ENCODE data around the gene THUMPD1. TPM values are rescaled to one million over a fixed set of nuclear protein-coding genes. Genes with fewer than 3 reads are reported as not detected.
"Not testable (repeated sequence)": the region's sequence is repeated elsewhere in the genome, so short reads cannot be mapped to it uniquely, and the experiment has no call there.

Gene THUMPD1
- total RNA-seq, 4 donors from 2014 or later = 23.1 to 64.8 (median 43.4) TPM

DNA sequence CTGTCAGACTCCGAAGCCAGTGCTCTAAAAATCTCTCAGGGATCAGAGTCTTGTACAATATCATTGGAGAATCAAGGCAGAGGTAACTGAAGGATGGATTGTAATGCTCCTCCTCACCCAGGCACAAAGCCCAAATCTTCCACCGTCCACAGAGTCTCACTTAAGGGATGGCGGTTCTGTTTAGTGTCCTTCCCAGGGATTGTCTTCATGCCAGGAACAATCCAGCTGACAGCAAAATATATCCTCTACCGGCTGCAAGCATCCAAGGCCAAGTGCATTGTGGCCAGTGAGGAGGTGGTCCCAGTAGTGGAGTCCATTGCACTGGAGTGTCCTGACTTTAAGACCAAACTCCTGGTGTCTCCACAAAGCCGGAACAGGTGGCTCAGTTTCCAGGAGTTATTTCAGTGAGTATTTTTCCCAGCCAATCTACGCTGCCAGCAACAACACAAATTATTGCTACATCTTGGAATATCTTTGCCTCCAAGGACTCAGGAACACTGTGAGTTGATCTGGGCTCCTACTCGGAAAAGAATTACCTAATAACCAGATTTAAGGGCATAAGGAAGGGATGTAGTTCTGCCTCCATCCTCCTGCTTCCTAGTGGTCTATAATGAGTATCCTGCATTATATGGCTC lies 30.2 kb downstream of the THUMPD1 start:
- no peaks in the 10 kb centered on the region for H3K36me3 ChIP-seq
- in situ Hi-C loops (cut with MboI; ENCODE audit: low pct_ligation_motif_present in 1 of 4, low pct_unique_long_range_greater_than_20kb in 1 of 4, low sequenced_read_pairs in 3 of 4) (loop anchor here in 1 of 4 donors (25.0 kb wide), 1 partner anchor 99 kb away; no protein-coding TSS in a partner anchor), intact Hi-C loops (cut with DNase I; ENCODE audit: low total_unique reads) (no loop called here)
- 69 to 88% methylated on average over 2 to 7 of the region's 7 CpGs for WGBS, 2 donors (ENCODE audit: low coverage in 1 of 2)
- H3K4me3 ChIP-seq = no peak overlapping the region
- no peaks in the 10 kb centered on the region for H3K4me1 ChIP-seq
- peak overlapping the region in 2 of 4 donors; percentile 59 to 64 for H3K27ac ChIP-seq
- no peak for DNase-seq
- TF ChIP-seq POLR2AphosphoS5 (IDR thresholded peaks at IDR 0.05) (peak in 2 of 3 donors; percentile 34 to 40), POLR2A (IDR thresholded peaks at IDR 0.05) (no peak)
- H3K9me3 ChIP-seq = no peaks in the 10 kb centered on the region
- H3K27me3 ChIP-seq = no peaks in the 10 kb centered on the region

GRCh38 chr16:20708129-20708528 lies 33.5 kb downstream of the THUMPD1 start:
- H3K9me3 ChIP-seq; DNase-seq; H3K27me3 ChIP-seq; intact Hi-C loops (cut with DNase I; ENCODE audit: low total_unique reads); H3K27ac ChIP-seq; H3K4me3 ChIP-seq; H3K36me3 ChIP-seq: not testable (repeated sequence)
- TF ChIP-seq, protein P1, sequence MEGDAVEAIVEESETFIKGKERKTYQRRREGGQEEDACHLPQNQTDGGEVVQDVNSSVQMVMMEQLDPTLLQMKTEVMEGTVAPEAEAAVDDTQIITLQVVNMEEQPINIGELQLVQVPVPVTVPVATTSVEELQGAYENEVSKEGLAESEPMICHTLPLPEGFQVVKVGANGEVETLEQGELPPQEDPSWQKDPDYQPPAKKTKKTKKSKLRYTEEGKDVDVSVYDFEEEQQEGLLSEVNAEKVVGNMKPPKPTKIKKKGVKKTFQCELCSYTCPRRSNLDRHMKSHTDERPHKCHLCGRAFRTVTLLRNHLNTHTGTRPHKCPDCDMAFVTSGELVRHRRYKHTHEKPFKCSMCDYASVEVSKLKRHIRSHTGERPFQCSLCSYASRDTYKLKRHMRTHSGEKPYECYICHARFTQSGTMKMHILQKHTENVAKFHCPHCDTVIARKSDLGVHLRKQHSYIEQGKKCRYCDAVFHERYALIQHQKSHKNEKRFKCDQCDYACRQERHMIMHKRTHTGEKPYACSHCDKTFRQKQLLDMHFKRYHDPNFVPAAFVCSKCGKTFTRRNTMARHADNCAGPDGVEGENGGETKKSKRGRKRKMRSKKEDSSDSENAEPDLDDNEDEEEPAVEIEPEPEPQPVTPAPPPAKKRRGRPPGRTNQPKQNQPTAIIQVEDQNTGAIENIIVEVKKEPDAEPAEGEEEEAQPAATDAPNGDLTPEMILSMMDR (IDR thresholded peaks at IDR 0.05) = peak; percentile 11 to 33 (median 23)
- in situ Hi-C loops (cut with MboI; ENCODE audit: low pct_ligation_motif_present in 1 of 4, low pct_unique_long_range_greater_than_20kb in 1 of 4, low sequenced_read_pairs in 3 of 4) = loop anchor here in 1 of 4 donors (25.0 kb wide), 1 partner anchor 96 kb away; no protein-coding TSS in a partner anchor
- 13 to 36% methylated on average over 2 to 3 of the region's 3 CpGs for WGBS, 2 donors (ENCODE audit: low coverage in 1 of 2)
- peaks cover 0 to 10% (median 0%) of the 10 kb centered on the region in 4 donors for H3K4me1 ChIP-seq

DNA sequence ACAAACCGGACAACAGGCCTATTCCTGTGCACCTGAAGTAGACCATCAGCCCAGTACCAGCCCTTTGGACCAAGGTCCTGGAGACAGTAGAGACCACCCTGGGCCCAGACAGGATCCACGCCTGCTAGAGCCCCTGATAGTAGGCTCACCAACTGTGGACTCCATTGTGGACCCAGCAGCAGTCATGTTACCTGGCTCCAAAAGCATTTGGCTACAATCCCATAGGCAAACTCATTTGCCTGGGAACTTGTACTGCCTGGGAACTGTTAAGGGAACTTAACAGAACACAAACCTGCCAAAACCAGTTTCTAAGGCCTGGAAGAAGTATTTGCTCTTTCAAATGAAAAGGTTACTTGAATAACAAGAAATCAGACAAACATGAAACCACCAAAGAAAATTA lies 34.2 kb downstream of the THUMPD1 start:
- Histone ChIP-seq H3K36me3 (no peaks in the 10 kb centered on the region), H3K27ac (no peak overlapping the region), H3K9me3 (no peaks in the 10 kb centered on the region), H3K27me3 (no peaks in the 10 kb centered on the region), H3K4me3 (no peak overlapping the region), H3K4me1 (peaks cover 0 to 10% (median 0%) of the 10 kb centered on the region in 4 donors)
- 87% methylated on average over 2 of the region's 2 CpGs; no CpG with 5 or more reads in 1 of the 2 donors for WGBS, 2 donors (ENCODE audit: low coverage in 1 of 2)
- DNase-seq = no peak
- TF ChIP-seq, protein P1 (IDR thresholded peaks at IDR 0.05) = no peak
- no peak for TF ChIP-seq EP300 (IDR thresholded peaks at IDR 0.05; ENCODE audit: low read depth)
- TF ChIP-seq POLR2AphosphoS5 (IDR thresholded peaks at IDR 0.05) = no peak
- TF ChIP-seq POLR2A (IDR thresholded peaks at IDR 0.05) = no peak
- intact Hi-C loops (cut with DNase I; ENCODE audit: low total_unique reads) = no loop called here
- in situ Hi-C loops (cut with MboI; ENCODE audit: low pct_ligation_motif_present in 1 of 4, low pct_unique_long_range_greater_than_20kb in 1 of 4, low sequenced_read_pairs in 3 of 4) = loop anchor here in 1 of 4 donors (25.0 kb wide), 1 partner anchor 95 kb away; no protein-coding TSS in a partner anchor

GRCh38 chr16:20705972-20706371 lies 35.6 kb downstream of the THUMPD1 start:
- intact Hi-C loops (cut with DNase I; ENCODE audit: low total_unique reads); H3K36me3 ChIP-seq; H3K9me3 ChIP-seq; H3K4me3 ChIP-seq; DNase-seq; H3K27me3 ChIP-seq; H3K27ac ChIP-seq: not testable (repeated sequence)
- 91 to 94% methylated on average over 1 of the region's 1 CpG for WGBS, 2 donors (ENCODE audit: low coverage in 1 of 2)
- in situ Hi-C loops (cut with MboI; ENCODE audit: low pct_ligation_motif_present in 1 of 4, low pct_unique_long_range_greater_than_20kb in 1 of 4, low sequenced_read_pairs in 3 of 4) = loop anchor here in 1 of 4 donors (25.0 kb wide), 1 partner anchor 94 kb away; no protein-coding TSS in a partner anchor
- H3K4me1 ChIP-seq = peaks cover 0 to 10% (median 0%) of the 10 kb centered on the region in 4 donors

GRCh38 chr16:20704281-20704680 lies 37.3 kb downstream of the THUMPD1 start:
- Histone ChIP-seq H3K4me1 (peaks cover 0 to 10% (median 0%) of the 10 kb centered on the region in 4 donors), H3K9me3 (no peaks in the 10 kb centered on the region), H3K27me3 (no peaks in the 10 kb centered on the region), H3K36me3 (no peaks in the 10 kb centered on the region), H3K4me3 (no peak overlapping the region), H3K27ac (peak overlapping the region in 3 of 4 donors; percentile 26 to 63 (median 60))
- TF ChIP-seq EP300 (IDR thresholded peaks at IDR 0.05; ENCODE audit: low read depth) = peak; percentile 68
- TF ChIP-seq, protein P1 (IDR thresholded peaks at IDR 0.05) = no peak
- TF ChIP-seq POLR2AphosphoS5 (IDR thresholded peaks at IDR 0.05) = peak; percentile 60 to 78 (median 70)
- in situ Hi-C loops (cut with MboI; ENCODE audit: low pct_ligation_motif_present in 1 of 4, low pct_unique_long_range_greater_than_20kb in 1 of 4, low sequenced_read_pairs in 3 of 4) (loop anchor here in 1 of 4 donors (25.0 kb wide), 1 partner anchor 92 kb away; no protein-coding TSS in a partner anchor), intact Hi-C loops (cut with DNase I; ENCODE audit: low total_unique reads) (no loop called here)
- 24 to 25% methylated on average over 3 of the region's 3 CpGs for WGBS, 2 donors (ENCODE audit: low coverage in 1 of 2)
- DNase-seq = no peak

GRCh38 chr16:20701692-20702091 lies 39.9 kb downstream of the THUMPD1 start:
- in situ Hi-C loops (cut with MboI; ENCODE audit: low pct_ligation_motif_present in 1 of 4, low pct_unique_long_range_greater_than_20kb in 1 of 4, low sequenced_read_pairs in 3 of 4) = loop anchor here in 1 of 4 donors (25.0 kb wide), 1 partner anchor 89 kb away; no protein-coding TSS in a partner anchor
- peaks cover 0 to 10% (median 0%) of the 10 kb centered on the region in 4 donors for H3K4me1 ChIP-seq
- intact Hi-C loops (cut with DNase I; ENCODE audit: low total_unique reads); H3K36me3 ChIP-seq; H3K27ac ChIP-seq; H3K9me3 ChIP-seq; H3K4me3 ChIP-seq; H3K27me3 ChIP-seq; DNase-seq: not testable (repeated sequence)

Data from transverse colon (tissue), 4 donors.